Neural crest cell (in vitro differentiated cells): Measurements from ENCODE around the gene CLEC12A. TPM values are rescaled to one million over a fixed set of nuclear protein-coding genes. Genes with fewer than 3 reads are reported as not detected.

ENCODE experiments used
- DNase-seq: peaks from one replicate; pipeline ENCODE4 v3.0.0; 2021; ENCODE audit warnings: low read depth, mixed read lengths, low spot score
- H3K27ac Mint-ChIP-seq: one replicate; pipeline ENCODE4 v1.8.0; 2021; ENCODE audit warnings: mild to moderate bottlenecking, mixed read lengths; ENCODE audit not compliant: unreplicated experiment
- H3K27me3 Mint-ChIP-seq: 2 replicates; pipeline ENCODE4 v1.8.0; 2021; ENCODE audit warnings: low read depth, mild to moderate bottlenecking, mixed read lengths
- H3K36me3 Mint-ChIP-seq: 2 replicates; pipeline ENCODE4 v1.8.0; 2021; ENCODE audit warnings: low read depth, mild to moderate bottlenecking, mixed read lengths
- H3K4me1 Mint-ChIP-seq: 2 replicates; pipeline ENCODE4 v1.8.0; 2021; ENCODE audit warnings: mixed read lengths
- H3K4me3 Mint-ChIP-seq: one replicate; pipeline ENCODE4 v1.8.0; 2021; ENCODE audit warnings: mild to moderate bottlenecking, mixed read lengths
- H3K9me3 Mint-ChIP-seq: 2 replicates; pipeline ENCODE4 v1.8.0; 2021; ENCODE audit warnings: mixed read lengths
- CTCF ChIP-seq: fragments of 200-600 bp; sonication (generic); conservative IDR thresholded peaks from 2 replicates; pipeline ENCODE4 v1.5.0; 2021; ENCODE audit warnings: antibody characterized with exemption, mild to moderate bottlenecking
- total RNA-seq: library from RNA; stranded (reverse); gene quantifications from 2 replicates; pipeline ENCODE4 v1.2.1, GENCODE V29; 2021

CLEC12A gene
- total RNA-seq, 1 donor from 2014 or later: not detected

DNA sequence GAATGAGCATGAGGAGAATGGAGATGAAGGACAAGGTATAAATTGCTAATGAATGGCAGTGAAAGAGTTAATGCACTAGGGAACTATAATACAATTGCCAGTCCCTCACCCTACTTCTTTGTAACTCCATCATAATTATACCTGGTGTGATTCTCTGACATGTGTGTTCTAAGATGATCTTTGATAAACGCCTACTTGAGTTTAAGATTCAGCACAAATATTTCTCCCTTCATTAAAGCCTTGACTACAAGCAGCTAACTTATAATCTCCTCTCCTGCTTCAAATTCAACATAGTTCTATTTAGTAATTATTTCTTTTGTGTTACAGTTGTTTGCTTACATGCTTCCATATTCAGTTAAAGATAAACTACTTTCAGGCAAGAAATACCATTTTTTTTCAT, 29.4 kb upstream of the CLEC12A start:
- TF ChIP-seq CTCF: no peak
- H3K4me3 Mint-ChIP-seq: no peak overlapping the region
- no peak overlapping the region for H3K27ac Mint-ChIP-seq
- H3K36me3 Mint-ChIP-seq: no peaks in the 10 kb centered on the region
- DNase-seq: no peak
- H3K27me3 Mint-ChIP-seq: peaks cover 31% of the 10 kb centered on the region
- no peaks in the 10 kb centered on the region for H3K4me1 Mint-ChIP-seq
- H3K9me3 Mint-ChIP-seq: no peaks in the 10 kb centered on the region

GRCh38 chr12:9943240-9943639, 28.0 kb upstream of the CLEC12A start:
- no peak for DNase-seq
- no peak overlapping the region for H3K27ac Mint-ChIP-seq
- no peak overlapping the region for H3K4me3 Mint-ChIP-seq
- no peaks in the 10 kb centered on the region for H3K4me1 Mint-ChIP-seq
- no peak for TF ChIP-seq CTCF
- H3K27me3 Mint-ChIP-seq: peaks cover 34% of the 10 kb centered on the region
- H3K36me3 Mint-ChIP-seq: no peaks in the 10 kb centered on the region
- H3K9me3 Mint-ChIP-seq: no peaks in the 10 kb centered on the region

- Mint-ChIP-seq H3K4me1 (no peaks in the 10 kb centered on the region), H3K27ac (no peak overlapping the region), H3K9me3 (no peaks in the 10 kb centered on the region), H3K4me3 (no peak overlapping the region), H3K27me3 (peaks cover 34% of the 10 kb centered on the region), H3K36me3 (no peaks in the 10 kb centered on the region)
- DNase-seq: no peak
- no peak for TF ChIP-seq CTCF
These were observed 26.8 kb upstream of the CLEC12A start for GRCh38 chr12:9944391-9944790.

- DNase-seq: no peak
- Mint-ChIP-seq H3K36me3 (no peaks in the 10 kb centered on the region), H3K4me1 (no peaks in the 10 kb centered on the region), H3K9me3 (no peaks in the 10 kb centered on the region), H3K27me3 (peaks cover 20% of the 10 kb centered on the region), H3K27ac (no peak overlapping the region), H3K4me3 (no peak overlapping the region)
- no peak for TF ChIP-seq CTCF
These were observed 23.5 kb upstream of the CLEC12A start for GRCh38 chr12:9947674-9948073.

GRCh38 chr12:9948606-9949296, 22.5 kb upstream of the CLEC12A start:
- H3K9me3 Mint-ChIP-seq: no peaks in the 10 kb centered on the region
- no peak for DNase-seq
- no peaks in the 10 kb centered on the region for H3K36me3 Mint-ChIP-seq
- peaks cover 10% of the 10 kb centered on the region for H3K27me3 Mint-ChIP-seq
- H3K27ac Mint-ChIP-seq: no peak overlapping the region
- no peak overlapping the region for H3K4me3 Mint-ChIP-seq
- no peak for TF ChIP-seq CTCF
- H3K4me1 Mint-ChIP-seq: no peaks in the 10 kb centered on the region
